Measurements from ENCODE around the gene CAV2.

DNA sequence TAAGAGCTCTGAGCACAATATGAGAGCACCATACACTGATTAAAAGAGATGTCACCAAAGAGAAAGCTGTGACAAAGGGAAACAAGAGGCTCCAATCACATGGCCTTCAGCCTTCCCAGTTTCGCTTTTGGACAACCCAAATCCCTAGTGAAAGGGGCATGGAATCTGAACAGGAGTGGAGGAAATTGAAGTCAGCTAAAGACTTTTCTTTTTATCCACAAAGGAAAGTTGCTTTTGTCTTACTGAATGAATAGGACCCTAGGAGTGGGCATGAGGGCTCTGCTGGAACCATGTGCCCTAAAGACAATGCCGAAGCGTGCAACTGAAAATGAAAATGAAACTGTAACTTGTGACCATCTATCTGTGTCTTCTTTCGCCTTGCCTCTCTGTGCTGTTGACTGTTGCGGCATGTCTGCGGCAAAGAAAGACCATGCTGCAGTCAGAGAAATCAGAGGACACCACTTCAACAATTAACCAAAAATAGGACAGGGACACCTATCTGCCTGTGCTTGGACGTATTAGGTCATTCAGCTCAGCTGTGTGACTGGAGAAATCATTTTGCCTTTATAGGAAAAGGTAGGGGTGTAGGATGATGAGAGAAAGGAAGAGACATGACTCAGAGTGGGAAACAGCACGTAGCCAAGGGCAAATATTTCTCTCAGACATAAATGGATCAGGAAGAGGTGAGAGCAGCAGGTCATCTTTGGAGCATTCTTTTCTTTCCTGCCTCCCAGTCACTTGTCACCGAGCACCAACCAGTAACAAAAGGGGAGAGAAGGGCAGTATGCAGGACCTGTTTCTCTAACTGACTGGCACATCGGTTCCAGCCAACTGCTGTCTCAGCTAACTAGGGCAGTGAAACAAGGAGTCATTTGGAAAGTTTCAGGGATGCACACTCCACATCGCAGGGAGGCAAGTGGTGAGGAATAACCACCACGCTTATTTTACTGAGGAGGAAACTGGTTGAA lies 12.3 kb downstream of the CAV2 start:
- TF ChIP-seq CTCF (IDR thresholded peaks at IDR 0.05): no peak
- TF ChIP-seq EP300 (IDR thresholded peaks at IDR 0.05): peak in 1 of 2 donors; percentile 54
